OCI-LY1 (cell line): ENCODE data around the gene RIN3.

Source experiments
- H2AFZ ChIP-seq: fragments of 200-600 bp; sonication (generic), shearing (Covaris generic); 2 replicates; pipeline ENCODE4 v1.6.0; 2014; ENCODE audit warnings: antibody characterized with exemption, mild to moderate bottlenecking, low read length
- H3F3A ChIP-seq: fragments of 200-600 bp; sonication (generic), shearing (Covaris generic); 2 replicates; pipeline ENCODE4 v1.6.0; 2014; ENCODE audit warnings: mild to moderate bottlenecking, antibody characterized with exemption, low read length, moderate library complexity; ENCODE audit not compliant: insufficient read depth
- H3K27ac ChIP-seq: fragments of 200-600 bp; sonication (generic); 2 replicates; pipeline ENCODE4 v1.5.1; 2014; ENCODE audit warnings: low read length, mixed run types, mild to moderate bottlenecking, low read depth; ENCODE audit not compliant: poor library complexity, severe bottlenecking
- H3K27me3 ChIP-seq: fragments of 200-600 bp; sonication (generic); 2 replicates; pipeline ENCODE4 v1.6.0; 2014; ENCODE audit warnings: antibody characterized with exemption, mild to moderate bottlenecking, low read length, moderate library complexity; ENCODE audit not compliant: insufficient read depth
- H3K36me3 ChIP-seq: fragments of 200-600 bp; sonication (generic); 2 replicates; pipeline ENCODE4 v1.6.1; 2014; ENCODE audit warnings: mild to moderate bottlenecking, antibody characterized with exemption, low read length, moderate library complexity, mixed read lengths; ENCODE audit not compliant: insufficient read depth
- H3K4me1 ChIP-seq: fragments of 200-600 bp; sonication (generic); 2 replicates; pipeline ENCODE4 v1.5.1; 2014; ENCODE audit warnings: mild to moderate bottlenecking, low read length, moderate library complexity; ENCODE audit not compliant: insufficient read depth, severe bottlenecking
- H3K4me2 ChIP-seq: fragments of 200-600 bp; sonication (generic), shearing (Covaris generic); 2 replicates; pipeline ENCODE4 v1.6.1; 2014; ENCODE audit warnings: low read length
- H3K4me3 ChIP-seq: fragments of 200-600 bp; sonication (generic); 2 replicates; pipeline ENCODE4 v1.5.1; 2014; ENCODE audit warnings: low read length, low read depth, mild to moderate bottlenecking, mixed read lengths; ENCODE audit not compliant: poor library complexity, severe bottlenecking
- H3K79me2 ChIP-seq: fragments of 200-600 bp; shearing (Covaris generic); 2 replicates; pipeline ENCODE4 v1.6.1; 2016; ENCODE audit warnings: mixed run types, low read length, mixed read lengths; ENCODE audit not compliant: insufficient read depth
- H3K9ac ChIP-seq: fragments of 200-600 bp; sonication (generic), shearing (Covaris generic); 2 replicates; pipeline ENCODE4 v1.6.1; 2014; ENCODE audit warnings: mild to moderate bottlenecking, low read length, mixed read lengths
- H3K9me2 ChIP-seq: fragments of 200-600 bp; sonication (generic), shearing (Covaris generic); 2 replicates; pipeline ENCODE4 v1.6.1; 2014; ENCODE audit warnings: low read depth, mild to moderate bottlenecking, low read length, mixed read lengths
- H3K9me3 ChIP-seq: fragments of 200-600 bp; shearing (Covaris generic); 2 replicates; pipeline ENCODE4 v1.6.1; 2014; ENCODE audit warnings: low read length, mixed read lengths
- H4K20me1 ChIP-seq: fragments of 200-600 bp; sonication (generic), shearing (Covaris generic); 2 replicates; pipeline ENCODE4 v1.6.0; 2016; ENCODE audit warnings: mild to moderate bottlenecking, low read length; ENCODE audit not compliant: insufficient read depth
- EZH2 ChIP-seq: fragments of 200-600 bp; sonication (generic), shearing (Covaris generic); IDR thresholded peaks from 2 replicates; pipeline ENCODE4 v1.8.0; 2017; ENCODE audit warnings: borderline replicate concordance, mixed run types, mild to moderate bottlenecking, antibody characterized with exemption, low read length, moderate library complexity, mixed read lengths
- TF ChIP-seq, protein P1 (sequence below): fragments of 200-600 bp; sonication (generic), shearing (Covaris generic); IDR thresholded peaks from 2 replicates; pipeline ENCODE4 v1.5.1; 2017; ENCODE audit warnings: mild to moderate bottlenecking, antibody characterized with exemption, low read length, moderate library complexity, mixed read lengths

RIN3 gene

DNA sequence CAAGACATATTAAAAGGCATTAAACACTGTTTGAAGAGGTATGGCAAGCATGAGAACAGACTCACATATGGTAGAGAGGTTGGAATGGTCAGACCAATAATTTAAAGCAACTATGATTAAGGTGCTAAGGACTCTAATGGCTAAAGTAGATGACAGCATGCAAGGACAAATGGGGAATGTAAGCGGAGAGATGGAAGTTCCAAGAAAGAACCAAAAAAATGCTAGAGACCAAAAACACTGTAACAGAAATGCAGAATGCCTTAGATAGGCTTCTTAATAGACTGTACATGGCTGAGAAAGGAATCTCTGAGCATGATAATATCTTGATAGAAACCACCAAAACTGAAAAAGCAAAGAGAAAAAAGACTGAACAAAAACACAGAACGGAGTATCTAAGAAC is 77.4 kb downstream of the RIN3 start:
- H2AFZ ChIP-seq = no peak overlapping the region
- no peaks in the 10 kb centered on the region for H3K9me2 ChIP-seq
- H3K9me3 ChIP-seq = no peaks in the 10 kb centered on the region
- H3K79me2 ChIP-seq = no peaks in the 10 kb centered on the region
- H3K4me3 ChIP-seq = no peak overlapping the region
- no peak overlapping the region for H3K4me2 ChIP-seq
- no peak overlapping the region for H3K9ac ChIP-seq
- no peaks in the 10 kb centered on the region for H3F3A ChIP-seq
- no peaks in the 10 kb centered on the region for H3K27me3 ChIP-seq
- no peak overlapping the region for H3K27ac ChIP-seq
- H4K20me1 ChIP-seq = no peaks in the 10 kb centered on the region
- H3K36me3 ChIP-seq = no peaks in the 10 kb centered on the region
- H3K4me1 ChIP-seq = no peaks in the 10 kb centered on the region
- TF ChIP-seq, protein P1, sequence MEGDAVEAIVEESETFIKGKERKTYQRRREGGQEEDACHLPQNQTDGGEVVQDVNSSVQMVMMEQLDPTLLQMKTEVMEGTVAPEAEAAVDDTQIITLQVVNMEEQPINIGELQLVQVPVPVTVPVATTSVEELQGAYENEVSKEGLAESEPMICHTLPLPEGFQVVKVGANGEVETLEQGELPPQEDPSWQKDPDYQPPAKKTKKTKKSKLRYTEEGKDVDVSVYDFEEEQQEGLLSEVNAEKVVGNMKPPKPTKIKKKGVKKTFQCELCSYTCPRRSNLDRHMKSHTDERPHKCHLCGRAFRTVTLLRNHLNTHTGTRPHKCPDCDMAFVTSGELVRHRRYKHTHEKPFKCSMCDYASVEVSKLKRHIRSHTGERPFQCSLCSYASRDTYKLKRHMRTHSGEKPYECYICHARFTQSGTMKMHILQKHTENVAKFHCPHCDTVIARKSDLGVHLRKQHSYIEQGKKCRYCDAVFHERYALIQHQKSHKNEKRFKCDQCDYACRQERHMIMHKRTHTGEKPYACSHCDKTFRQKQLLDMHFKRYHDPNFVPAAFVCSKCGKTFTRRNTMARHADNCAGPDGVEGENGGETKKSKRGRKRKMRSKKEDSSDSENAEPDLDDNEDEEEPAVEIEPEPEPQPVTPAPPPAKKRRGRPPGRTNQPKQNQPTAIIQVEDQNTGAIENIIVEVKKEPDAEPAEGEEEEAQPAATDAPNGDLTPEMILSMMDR = no peak
- no peak for TF ChIP-seq EZH2

- H3K9me3 ChIP-seq = no peaks in the 10 kb centered on the region
- H3K27me3 ChIP-seq = no peaks in the 10 kb centered on the region
- H3F3A ChIP-seq = no peaks in the 10 kb centered on the region
- H4K20me1 ChIP-seq = no peaks in the 10 kb centered on the region
- TF ChIP-seq EZH2 = no peak
- TF ChIP-seq, protein P1 = no peak
- H3K36me3 ChIP-seq = no peaks in the 10 kb centered on the region
- no peaks in the 10 kb centered on the region for H3K9me2 ChIP-seq
- H3K4me3 ChIP-seq = no peak overlapping the region
- H3K79me2 ChIP-seq = no peaks in the 10 kb centered on the region
- no peaks in the 10 kb centered on the region for H3K4me1 ChIP-seq
- no peak overlapping the region for H2AFZ ChIP-seq
- H3K27ac ChIP-seq = no peak overlapping the region
- H3K4me2 ChIP-seq = no peak overlapping the region
- no peak overlapping the region for H3K9ac ChIP-seq
Measured at GRCh38 chr14:92591346-92591745, 77.8 kb downstream of the RIN3 start.

GRCh38 chr14:92595267-92595666 is 81.7 kb downstream of the RIN3 start:
- Histone ChIP-seq H3K9me2 (no peaks in the 10 kb centered on the region), H4K20me1 (no peaks in the 10 kb centered on the region), H3K27me3 (no peaks in the 10 kb centered on the region), H3K4me2 (no peak overlapping the region), H3K36me3 (no peaks in the 10 kb centered on the region), H3K9me3 (no peaks in the 10 kb centered on the region), H3K4me1 (no peaks in the 10 kb centered on the region), H2AFZ (no peak overlapping the region), H3K4me3 (no peak overlapping the region), H3K79me2 (no peaks in the 10 kb centered on the region), H3K9ac (no peak overlapping the region), H3F3A (no peaks in the 10 kb centered on the region), H3K27ac (no peak overlapping the region)
- TF ChIP-seq EZH2 = no peak
- TF ChIP-seq, protein P1 = no peak
